Gastrocnemius medialis (tissue), 4 donors: ENCODE results near the gene LEF1.

Source experiments
- POLR2A ChIP-seq, 2 donors: fragments of 450-650 bp; IDR thresholded peaks; one replicate each; pipeline ENCODE4 v1.6.1; 2017; ENCODE audit warnings: antibody characterized with exemption in 2 of 2, mild to moderate bottlenecking in 2 of 2, moderate library complexity in 2 of 2
- TF ChIP-seq, protein P1 (sequence below), 5 experiments: fragments of 450-650 bp in 3 of 5; fragments of 200-600 bp in 2 of 5; sonication (generic) in 2 of 5; IDR thresholded peaks in 4 of 5; conservative IDR thresholded peaks in 1 of 5; 1 replicate in 4 of 5; 2 replicates in 1 of 5; pipeline ENCODE4 v1.5.1; 2016 to 2019; ENCODE audit warnings: antibody characterized with exemption in 5 of 5, mild to moderate bottlenecking in 3 of 5, moderate library complexity in 3 of 5

DNA sequence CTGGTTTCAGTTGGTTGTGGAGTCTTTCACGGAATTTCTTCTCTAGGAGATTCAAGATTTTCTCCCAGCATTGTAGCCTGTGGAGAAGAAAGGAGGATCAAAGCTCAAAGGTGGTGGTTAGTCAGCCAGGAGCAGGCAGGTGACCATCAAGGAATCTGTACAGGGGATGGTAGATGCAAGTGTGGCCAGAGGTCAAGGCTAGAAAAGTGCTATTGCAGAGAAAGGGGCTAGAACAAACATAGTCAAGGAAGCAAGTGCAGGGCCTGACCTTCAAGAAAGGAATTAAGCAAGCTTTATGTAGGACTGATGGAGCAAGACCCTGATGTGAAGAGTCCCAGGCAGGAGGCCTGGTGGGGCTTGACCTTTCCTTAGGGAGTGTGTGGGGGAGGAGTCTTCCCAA is 162.9 kb downstream of the LEF1 start:
- TF ChIP-seq, protein P1, sequence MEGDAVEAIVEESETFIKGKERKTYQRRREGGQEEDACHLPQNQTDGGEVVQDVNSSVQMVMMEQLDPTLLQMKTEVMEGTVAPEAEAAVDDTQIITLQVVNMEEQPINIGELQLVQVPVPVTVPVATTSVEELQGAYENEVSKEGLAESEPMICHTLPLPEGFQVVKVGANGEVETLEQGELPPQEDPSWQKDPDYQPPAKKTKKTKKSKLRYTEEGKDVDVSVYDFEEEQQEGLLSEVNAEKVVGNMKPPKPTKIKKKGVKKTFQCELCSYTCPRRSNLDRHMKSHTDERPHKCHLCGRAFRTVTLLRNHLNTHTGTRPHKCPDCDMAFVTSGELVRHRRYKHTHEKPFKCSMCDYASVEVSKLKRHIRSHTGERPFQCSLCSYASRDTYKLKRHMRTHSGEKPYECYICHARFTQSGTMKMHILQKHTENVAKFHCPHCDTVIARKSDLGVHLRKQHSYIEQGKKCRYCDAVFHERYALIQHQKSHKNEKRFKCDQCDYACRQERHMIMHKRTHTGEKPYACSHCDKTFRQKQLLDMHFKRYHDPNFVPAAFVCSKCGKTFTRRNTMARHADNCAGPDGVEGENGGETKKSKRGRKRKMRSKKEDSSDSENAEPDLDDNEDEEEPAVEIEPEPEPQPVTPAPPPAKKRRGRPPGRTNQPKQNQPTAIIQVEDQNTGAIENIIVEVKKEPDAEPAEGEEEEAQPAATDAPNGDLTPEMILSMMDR (IDR thresholded peaks at IDR 0.05 in 4 of 5, conservative IDR thresholded peaks at IDR 0.05 in 1 of 5): no peak
- no peak for TF ChIP-seq POLR2A (IDR thresholded peaks at IDR 0.05)
